ENCODE data around the gene RNF2. TPM values are rescaled to one million over a fixed set of nuclear protein-coding genes. Genes with fewer than 3 reads are reported as not detected.
"Not testable (repeated sequence)": the region's sequence is repeated elsewhere in the genome, so short reads cannot be mapped to it uniquely, and the experiment has no call there.

RNF2 gene
- total RNA-seq, 1 donor from 2014 or later = 24.5 TPM

GRCh38 chr1:185058876-185059275 lies 13.5 kb downstream of the RNF2 start:
- Mint-ChIP-seq H3K27me3 (no peaks in the 10 kb centered on the region), H3K36me3 (ENCODE audit: low read depth) (peaks cover 6% of the 10 kb centered on the region), H3K4me3 (no peak overlapping the region), H3K9me3 (no peaks in the 10 kb centered on the region), H3K4me1 (peaks cover 64% of the 10 kb centered on the region), H3K27ac (no peak overlapping the region)
- TF ChIP-seq CTCF (IDR thresholded peaks at IDR 0.05) = no peak
- ATAC-seq (ENCODE audit: low read depth) = no peak
- DNase-seq = no peak
- intact Hi-C loops (cut with micrococcal nuclease) = no loop called here
- CTCF ChIA-PET = no interaction called here
- POLR2A ChIA-PET = interaction anchor here (0.8 kb wide), 1 partner anchor 13 kb away, joined by 3 read pairs; no protein-coding TSS in a partner anchor

GRCh38 chr1:185059950-185060571 lies 14.7 kb downstream of the RNF2 start:
- ChIA-PET CTCF (no interaction called here), POLR2A (interaction anchor here (0.6 to 2.2 kb wide), 3 partner anchors 14 to 96 kb away, joined by 3 to 6 read pairs (median 5); partner anchors contain the start of genes RNF2, SWT1 and TRMT1L)
- ATAC-seq (ENCODE audit: low read depth) = no peak
- Mint-ChIP-seq H3K4me1 (peaks cover 65% of the 10 kb centered on the region), H3K9me3 (no peaks in the 10 kb centered on the region), H3K4me3 (no peak overlapping the region), H3K36me3 (ENCODE audit: low read depth) (peaks cover 6% of the 10 kb centered on the region), H3K27ac (no peak overlapping the region), H3K27me3 (no peaks in the 10 kb centered on the region)
- intact Hi-C loops (cut with micrococcal nuclease) = no loop called here
- no peak for DNase-seq
- TF ChIP-seq CTCF (IDR thresholded peaks at IDR 0.05) = no peak

- no peaks in the 10 kb centered on the region for H3K9me3 Mint-ChIP-seq
- intact Hi-C loops (cut with micrococcal nuclease) = no loop called here
- H3K4me1 Mint-ChIP-seq = peaks cover 71% of the 10 kb centered on the region
- ATAC-seq (ENCODE audit: low read depth) (no peak), DNase-seq (no peak)
- TF ChIP-seq CTCF (IDR thresholded peaks at IDR 0.05) = no peak
- H3K4me3 Mint-ChIP-seq = peak overlapping the region; percentile 33
- no peak overlapping the region for H3K27ac Mint-ChIP-seq
- CTCF ChIA-PET = no interaction called here
- no peaks in the 10 kb centered on the region for H3K27me3 Mint-ChIP-seq
- H3K36me3 Mint-ChIP-seq (ENCODE audit: low read depth) = peaks cover 16% of the 10 kb centered on the region
- POLR2A ChIA-PET = no interaction called here
Observed at GRCh38 chr1:185062710-185063370, 17.5 kb downstream of the RNF2 start.

DNA sequence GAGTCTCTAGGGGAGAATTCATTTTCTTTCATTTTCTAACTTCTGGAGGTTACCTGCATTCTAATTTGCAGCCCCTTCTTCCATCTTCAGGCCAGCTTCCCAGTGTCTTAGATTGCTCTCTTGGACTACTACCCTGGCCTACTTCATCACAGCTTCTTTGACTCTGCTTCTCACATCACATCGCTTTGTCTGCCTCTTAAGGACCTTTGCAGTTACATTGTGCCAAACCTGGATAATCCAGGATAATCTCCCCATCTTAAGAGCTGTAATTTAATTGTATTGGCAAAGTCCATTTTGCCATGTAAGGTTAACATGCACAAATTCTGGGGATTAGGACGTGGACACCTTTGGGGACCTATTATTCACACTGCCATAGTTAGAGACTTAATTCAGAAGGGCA lies 18.4 kb downstream of the RNF2 start:
- Mint-ChIP-seq H3K27ac (no peak overlapping the region), H3K4me3 (no peak overlapping the region), H3K27me3 (no peaks in the 10 kb centered on the region), H3K9me3 (no peaks in the 10 kb centered on the region), H3K36me3 (ENCODE audit: low read depth) (peaks cover 20% of the 10 kb centered on the region), H3K4me1 (peaks cover 68% of the 10 kb centered on the region)
- intact Hi-C loops (cut with micrococcal nuclease) = no loop called here
- ATAC-seq (ENCODE audit: low read depth) (no peak), DNase-seq (no peak)
- ChIA-PET POLR2A (no interaction called here), CTCF (no interaction called here)
- no peak for TF ChIP-seq CTCF (IDR thresholded peaks at IDR 0.05)

DNA sequence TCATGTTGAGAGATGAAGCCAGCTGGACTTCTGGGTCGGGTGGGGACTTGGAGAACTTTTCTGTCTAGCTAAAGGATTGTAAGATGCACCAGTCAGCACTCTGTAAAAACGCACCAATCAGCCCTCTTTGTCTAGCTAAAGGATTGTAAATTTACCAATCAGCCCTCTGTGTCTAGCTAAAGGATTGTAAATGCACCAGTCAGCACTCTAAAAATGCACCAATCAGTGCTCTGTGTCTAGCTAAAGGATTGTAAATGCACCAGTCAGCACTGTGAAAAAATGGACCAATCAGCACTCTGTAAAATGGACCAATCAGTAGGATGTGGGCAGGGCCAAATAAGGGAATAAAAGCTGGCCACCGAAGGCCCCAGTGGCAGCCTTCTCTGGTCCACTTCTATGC lies 19.6 kb downstream of the RNF2 start:
- H3K27me3 Mint-ChIP-seq; ATAC-seq (ENCODE audit: low read depth); H3K4me3 Mint-ChIP-seq; H3K27ac Mint-ChIP-seq; intact Hi-C loops (cut with micrococcal nuclease); CTCF ChIA-PET; DNase-seq; POLR2A ChIA-PET; H3K9me3 Mint-ChIP-seq: not testable (repeated sequence)
- peaks cover 20% of the 10 kb centered on the region for H3K36me3 Mint-ChIP-seq (ENCODE audit: low read depth)
- peaks cover 59% of the 10 kb centered on the region for H3K4me1 Mint-ChIP-seq
